ENCODE measurements around the gene RING1.

RING1 gene

DNA sequence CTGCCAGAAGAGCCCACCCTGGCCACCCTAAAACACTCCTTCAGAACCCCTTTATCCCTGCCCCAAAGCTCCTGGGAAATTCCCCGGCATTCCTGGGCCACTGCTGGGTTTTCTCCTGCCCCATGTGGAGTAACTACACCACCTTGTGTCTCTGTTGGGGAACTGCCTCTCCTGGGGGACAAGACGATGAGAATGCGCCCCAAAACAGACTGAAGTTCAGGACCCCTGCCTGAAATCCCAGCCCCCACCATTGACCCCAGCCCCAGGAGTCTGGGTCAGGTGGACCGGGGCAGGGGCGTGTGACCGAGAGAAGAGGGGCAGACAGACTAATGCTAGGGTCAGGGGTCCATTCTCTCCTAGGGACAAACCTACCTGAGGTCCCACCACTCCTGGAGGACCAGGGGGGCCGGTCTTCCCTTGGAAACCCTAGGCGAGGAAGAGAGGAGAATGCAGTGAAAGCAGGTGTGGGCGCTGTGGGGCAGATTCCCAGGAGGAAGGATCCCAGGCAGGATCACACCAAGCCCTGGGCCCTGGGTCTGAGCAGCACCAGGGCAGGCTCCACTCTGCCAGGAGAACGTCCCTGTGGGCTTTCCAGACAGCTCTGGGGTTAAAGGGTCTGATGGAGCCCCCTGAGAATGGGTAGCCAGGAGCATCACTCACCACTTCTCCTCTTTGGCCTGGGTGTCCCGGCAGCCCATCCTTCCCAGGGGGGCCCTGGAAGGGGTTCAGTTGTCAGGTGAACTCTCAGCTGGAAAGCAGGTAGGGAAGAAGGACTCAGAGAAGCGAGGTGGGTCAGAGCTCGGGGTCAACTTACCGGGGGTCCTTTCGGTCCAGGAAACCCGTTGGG lies 35.4 kb upstream of the RING1 start:
- DNase-seq, result no peak

GRCh38 chr6:33173535-33174180 lies 34.6 kb upstream of the RING1 start:
- DNase-seq, result no peak

DNA sequence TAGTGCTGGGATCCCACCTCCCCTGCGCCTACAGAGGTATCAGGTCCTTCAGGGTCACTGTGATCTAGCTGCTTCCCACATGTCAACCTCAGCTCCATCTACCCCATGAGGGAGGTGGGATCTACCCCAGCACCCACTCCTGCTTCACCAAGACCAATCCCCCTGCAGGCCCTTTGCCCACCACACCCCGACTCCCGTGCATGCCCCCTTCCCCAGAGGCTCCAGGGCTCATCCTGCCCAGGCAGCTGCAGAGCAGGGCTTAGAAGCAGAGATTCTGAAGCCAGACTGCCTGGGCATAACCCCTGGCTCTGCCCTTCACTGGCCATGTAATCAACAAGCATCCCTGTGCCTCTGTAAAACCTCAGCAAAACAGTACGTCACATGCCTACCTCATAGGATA lies 33.5 kb upstream of the RING1 start:
- DNase-seq, result no peak

- DNase-seq, result no peak
Observed at GRCh38 chr6:33175436-33176069, 32.7 kb upstream of the RING1 start.

DNA sequence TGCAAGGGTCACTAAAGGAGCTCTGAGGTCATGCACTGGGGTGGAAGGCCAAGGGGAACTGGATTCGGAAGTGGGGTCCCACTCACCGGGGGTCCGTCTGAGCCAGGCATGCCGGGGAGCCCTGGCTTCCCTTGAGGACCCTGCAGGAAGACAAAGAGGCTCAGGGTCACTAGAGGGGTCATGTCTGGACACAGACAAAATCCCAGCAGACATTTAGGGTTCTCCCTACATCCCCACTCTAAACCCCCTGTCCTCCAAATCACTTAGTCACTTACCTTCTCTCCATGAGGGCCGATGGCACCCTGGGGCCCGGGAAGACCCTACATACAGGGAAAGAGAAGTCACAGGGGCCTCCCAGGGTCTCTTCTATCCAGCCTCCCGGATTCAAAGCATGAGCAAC lies 31.4 kb upstream of the RING1 start:
- no peak for DNase-seq

- no peak for DNase-seq
Observed at GRCh38 chr6:33177552-33178446, 30.5 kb upstream of the RING1 start.

DNA sequence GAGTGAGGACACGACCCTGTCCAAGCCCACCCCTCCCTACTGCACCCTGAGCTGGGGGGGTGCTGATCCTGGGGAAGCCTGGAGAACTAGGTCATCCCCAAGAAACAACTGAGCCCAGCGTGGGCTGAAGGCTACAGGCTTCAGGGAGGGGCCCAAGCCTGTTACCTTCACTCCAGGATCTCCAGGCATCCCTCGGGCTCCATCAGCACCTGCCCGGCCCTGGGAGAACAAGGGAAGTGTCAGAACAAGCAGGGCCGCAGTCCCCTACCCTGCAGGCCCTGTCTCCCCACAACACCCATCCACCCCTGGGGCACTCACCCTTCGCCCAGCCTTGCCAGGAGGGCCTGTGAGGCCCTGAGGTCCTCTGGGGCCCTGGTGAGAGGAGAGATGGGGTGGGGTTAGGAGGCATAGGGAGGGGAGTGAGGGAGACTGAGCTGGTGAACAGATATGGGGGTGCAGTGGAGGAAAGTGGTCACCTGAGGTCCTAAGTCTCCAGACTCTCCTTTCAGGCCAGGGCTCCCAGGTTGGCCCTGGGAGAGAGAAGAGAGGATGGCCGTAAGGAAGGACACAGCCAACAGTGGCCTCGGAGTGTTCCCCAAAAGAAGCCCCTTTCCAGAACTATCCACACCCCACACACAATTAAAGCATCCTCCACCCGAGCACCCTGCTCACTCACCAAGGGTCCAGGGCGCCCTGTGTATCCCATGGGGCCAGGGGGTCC lies 29.4 kb upstream of the RING1 start:
- DNase-seq, result no peak

DNA sequence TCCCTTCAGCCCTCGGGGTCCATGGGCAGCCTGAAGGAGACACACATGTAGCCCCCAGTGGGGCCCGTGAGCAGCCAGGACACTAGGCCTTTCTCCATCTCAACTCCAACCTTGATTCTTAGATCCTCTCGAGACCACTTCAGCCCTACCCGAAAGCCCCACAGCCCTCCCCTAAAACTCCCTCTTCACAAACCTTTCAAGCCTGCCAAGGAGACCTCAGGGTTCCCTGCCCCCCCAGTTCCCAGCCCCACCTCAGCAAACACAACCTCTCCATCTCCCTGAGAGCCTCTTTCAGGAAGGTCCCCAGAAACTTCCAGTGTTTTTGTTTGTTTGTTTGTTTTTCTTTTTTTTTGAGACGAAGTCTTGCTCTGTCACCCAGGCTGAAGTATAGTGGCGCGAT lies 27.2 kb upstream of the RING1 start:
- no peak for DNase-seq

GRCh38 chr6:33183071-33183683 lies 25.1 kb upstream of the RING1 start:
- DNase-seq, result no peak

- DNase-seq, result no peak
Observed at GRCh38 chr6:33185190-33185589, 23.1 kb upstream of the RING1 start.

GRCh38 chr6:33185654-33186187 lies 22.6 kb upstream of the RING1 start:
- DNase-seq, result no peak

- no peak for DNase-seq
Observed at GRCh38 chr6:33187809-33188208, 20.5 kb upstream of the RING1 start.

GRCh38 chr6:33189164-33189563 lies 19.1 kb upstream of the RING1 start:
- no peak for DNase-seq

- no peak for DNase-seq
Observed at GRCh38 chr6:33189625-33190448, 18.5 kb upstream of the RING1 start.

DNA sequence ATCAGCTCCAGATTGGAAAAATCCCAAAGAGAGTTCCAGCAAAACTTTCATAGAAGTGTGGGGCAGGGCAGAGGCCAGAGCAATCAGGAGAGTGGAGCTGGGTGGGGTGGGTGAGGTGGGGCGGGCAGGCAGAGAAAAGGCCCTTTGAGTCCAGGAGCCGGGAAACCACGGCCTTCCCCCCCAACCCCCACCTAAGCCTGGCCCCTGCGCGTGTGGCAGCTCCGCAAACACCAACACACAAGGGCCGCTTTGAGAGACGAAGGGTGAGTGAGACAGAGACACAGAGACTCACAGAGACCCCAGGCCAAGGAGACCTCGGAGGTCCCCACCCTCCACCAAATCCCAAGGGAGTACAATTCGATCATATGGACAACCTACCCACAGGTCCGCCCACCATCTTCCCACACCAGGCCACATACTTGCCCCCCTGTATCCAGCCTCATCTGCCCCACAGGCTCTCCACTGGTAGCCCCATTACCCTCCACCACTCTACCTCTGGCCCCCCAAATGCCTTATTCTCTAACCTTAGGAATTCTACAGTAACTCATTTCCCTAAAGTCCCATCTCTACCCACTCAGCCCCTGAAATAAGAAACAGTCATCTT lies 17.7 kb upstream of the RING1 start:
- no peak for DNase-seq

DNA sequence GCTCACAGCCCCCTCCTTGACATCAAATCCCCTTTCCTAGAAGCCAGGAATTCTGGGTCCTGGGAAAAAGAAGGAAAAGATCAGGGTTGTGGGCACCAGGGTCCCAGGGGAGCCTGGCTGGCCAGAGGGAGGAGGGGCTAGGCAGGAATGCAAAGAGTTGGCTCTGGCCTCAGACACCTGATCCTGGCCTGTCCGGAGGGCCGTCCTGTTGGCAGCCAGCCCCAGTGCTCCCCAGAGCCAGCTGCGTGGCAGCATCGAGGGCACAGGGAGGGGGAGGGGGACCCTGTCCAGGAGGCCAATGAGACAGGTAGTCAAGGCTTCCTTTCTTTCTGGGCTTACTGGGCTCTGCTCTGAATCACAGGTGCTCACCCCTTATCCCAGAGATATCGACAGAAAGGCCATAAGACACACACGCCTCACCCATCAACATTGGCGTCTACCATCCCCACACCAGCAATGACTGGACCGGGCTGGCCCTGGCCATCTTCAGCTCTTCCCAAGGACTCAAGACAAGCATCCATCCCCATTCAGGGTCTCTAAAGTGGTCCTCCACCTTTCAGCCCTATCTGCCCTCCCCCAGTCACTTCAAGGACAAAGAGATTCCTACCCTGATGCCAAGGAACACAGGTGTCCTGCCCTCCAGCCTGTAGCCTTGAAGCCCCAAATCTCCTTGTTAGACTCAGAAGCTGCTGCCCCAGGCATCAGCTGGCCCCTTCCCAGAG lies 16.8 kb upstream of the RING1 start:
- DNase-seq, result no peak

DNA sequence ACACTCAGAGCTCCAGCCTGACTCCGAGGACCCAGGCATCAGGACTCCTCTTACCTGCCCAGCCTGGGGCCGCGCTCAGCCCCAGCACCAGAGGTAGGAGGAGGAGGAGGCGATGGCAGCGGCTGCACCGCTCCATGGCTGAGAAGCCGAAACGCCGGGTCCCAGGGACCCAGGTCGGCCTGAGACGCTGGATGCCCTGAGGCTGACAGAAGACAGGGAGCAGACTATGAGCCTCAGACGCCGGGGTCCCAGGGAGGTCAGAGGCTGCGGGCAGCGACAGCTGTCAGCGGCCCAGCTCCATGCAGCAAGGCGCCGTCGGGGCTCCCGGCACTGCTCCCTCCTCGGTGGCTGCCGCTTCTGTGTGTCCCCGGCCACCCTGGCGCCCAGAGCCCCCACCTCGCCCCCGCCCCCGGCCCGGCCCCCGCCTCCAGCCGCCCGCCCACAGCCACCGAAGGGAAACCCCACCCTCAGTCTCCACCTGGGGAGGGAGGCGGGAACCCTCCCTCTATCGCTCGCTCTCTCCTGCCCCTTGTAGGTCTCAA lies 16.1 kb upstream of the RING1 start, which contains the start of gene COL11A2:
COL11A2 (minus strand) TSS at position 363 of the 542 bp plus-strand sequence; CDS start at position 136, 227 bp downstream.
- no peak for DNase-seq

DNA sequence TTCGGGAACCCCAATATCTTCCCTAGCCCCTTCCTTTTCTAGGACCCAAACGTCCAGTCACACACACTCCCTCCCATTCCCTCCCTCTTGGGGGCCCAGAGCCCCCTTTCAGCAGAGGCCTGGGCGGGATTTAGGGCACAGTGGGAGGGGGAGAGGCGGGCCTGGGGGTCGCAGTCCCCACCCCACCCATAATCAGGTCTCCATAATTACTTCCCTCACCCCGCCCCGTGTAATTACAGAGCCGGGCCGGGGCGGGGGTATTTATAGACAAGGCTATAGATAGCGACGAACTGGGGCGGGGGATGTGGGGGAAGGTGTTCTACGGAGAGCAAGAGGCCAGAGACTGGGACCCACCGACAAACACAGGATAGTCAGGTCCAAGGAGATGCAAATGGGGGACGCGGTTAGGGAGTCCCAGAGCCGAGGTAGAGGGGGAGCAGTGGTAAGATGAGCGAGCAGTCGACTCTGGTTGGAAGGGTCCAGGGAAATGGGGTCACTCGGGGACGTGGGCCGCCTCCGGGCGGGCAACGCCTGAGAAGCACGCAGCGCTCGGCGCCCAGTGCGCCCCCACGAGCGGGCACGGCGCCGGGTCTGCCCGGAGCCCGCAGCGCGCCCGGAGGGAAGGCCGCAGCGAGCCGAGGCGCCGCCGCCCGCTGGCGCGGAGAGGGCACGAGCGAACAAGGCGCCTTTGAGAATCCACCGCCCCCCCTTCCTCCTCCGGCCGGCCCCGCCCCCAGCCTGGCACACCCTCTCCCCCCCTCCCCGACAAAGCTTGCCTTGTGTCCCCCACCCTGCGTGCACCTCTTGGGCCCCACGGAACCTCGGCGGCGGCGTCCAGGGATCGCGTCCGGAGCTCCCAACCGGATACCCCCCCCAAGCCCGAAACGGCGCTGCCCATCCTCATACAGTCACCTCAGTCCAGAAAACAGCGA lies 15.4 kb upstream of the RING1 start:
- DNase-seq, result no peak
